Amygdala (tissue), 56 donors: ENCODE data around the gene YPEL4.
A peak's percentile ranks its signal among the peaks of the same experiment; 100 is the strongest.

Experiments
- DNase-seq, 56 donors: peaks; one replicate each; lab custom pipeline; 2025; lab: John Stamatoyannopoulos, UW

YPEL4 gene

GRCh38 chr11:57597461-57597915 is 52.2 kb downstream of the YPEL4 start, which contains the start of gene SERPING1:
Gene SERPING1, plus strand, starts transcription at chr11:57597685. Its CDS starts 586 bp downstream, at chr11:57598271.
- peak in 21 of 56 donors; percentile 6 to 72 (median 23) for DNase-seq

- no peak for DNase-seq
Measured at GRCh38 chr11:57596266-57596885, 53.3 kb downstream of the YPEL4 start.
